ENCODE results near the gene CTNNA3. TPM values are rescaled to one million over a fixed set of nuclear protein-coding genes. Genes with fewer than 3 reads are reported as not detected.

Gene CTNNA3
- total RNA-seq, 6 experiments from 2014 or later = 0.19 to 3.6 (median 1.2) TPM

GRCh38 chr10:67250686-67251085 is 445.3 kb downstream of the CTNNA3 start:
- H3K4me1 ChIP-seq = no peaks in the 10 kb centered on the region
- ATAC-seq (no peak), DNase-seq (no peak)
- H3K9me3 ChIP-seq = no peaks in the 10 kb centered on the region
- TF ChIP-seq CTCF (IDR thresholded peaks at IDR 0.05) (no peak), POLR2A (IDR thresholded peaks at IDR 0.05) (no peak)
- WGBS (ENCODE audit: insufficient coverage, low coverage, low lambda C conversion rate, missing lambda C conversion rate) = 80% methylated on average over 1 of the region's 1 CpG
- no peaks in the 10 kb centered on the region for H3K27me3 ChIP-seq
- intact Hi-C loops (cut with DNase I) = no loop called here
- no peak overlapping the region for H3K4me3 ChIP-seq
- no peaks in the 10 kb centered on the region for H3K36me3 ChIP-seq
- H3K27ac ChIP-seq = no peak overlapping the region

GRCh38 chr10:67246066-67246555 is 449.9 kb downstream of the CTNNA3 start:
- DNase-seq (no peak), ATAC-seq (no peak)
- no peaks in the 10 kb centered on the region for H3K36me3 ChIP-seq
- no peak overlapping the region for H3K27ac ChIP-seq
- H3K9me3 ChIP-seq = no peaks in the 10 kb centered on the region
- H3K4me1 ChIP-seq = peaks cover 0 to 13% (median 3%) of the 10 kb centered on the region in 4 donors
- no peaks in the 10 kb centered on the region for H3K27me3 ChIP-seq
- TF ChIP-seq CTCF (IDR thresholded peaks at IDR 0.05) (no peak), POLR2A (IDR thresholded peaks at IDR 0.05) (no peak)
- intact Hi-C loops (cut with DNase I) = no loop called here
- WGBS (ENCODE audit: insufficient coverage, low coverage, low lambda C conversion rate, missing lambda C conversion rate) = 90% methylated on average over 3 of the region's 3 CpGs
- no peak overlapping the region for H3K4me3 ChIP-seq

- no peaks in the 10 kb centered on the region for H3K36me3 ChIP-seq
- no peak overlapping the region for H3K4me3 ChIP-seq
- H3K27me3 ChIP-seq = no peaks in the 10 kb centered on the region
- DNase-seq (no peak), ATAC-seq (peak in 1 of 4 donors; percentile 41)
- TF ChIP-seq POLR2A (IDR thresholded peaks at IDR 0.05) = no peak
- no peak for TF ChIP-seq CTCF (IDR thresholded peaks at IDR 0.05)
- no peaks in the 10 kb centered on the region for H3K9me3 ChIP-seq
- intact Hi-C loops (cut with DNase I) = no loop called here
- H3K4me1 ChIP-seq = peaks cover 0 to 27% (median 5%) of the 10 kb centered on the region in 4 donors
- no peak overlapping the region for H3K27ac ChIP-seq
- WGBS (ENCODE audit: insufficient coverage, low coverage, low lambda C conversion rate, missing lambda C conversion rate) = 41% methylated on average over 3 of the region's 3 CpGs
These were observed 453.5 kb downstream of the CTNNA3 start for GRCh38 chr10:67242528-67242927.

- intact Hi-C loops (cut with DNase I) = no loop called here
- peaks cover 0 to 27% (median 5%) of the 10 kb centered on the region in 4 donors for H3K4me1 ChIP-seq
- H3K27ac ChIP-seq = peak overlapping the region in 2 of 3 donors; percentile 2 to 26
- H3K36me3 ChIP-seq = no peaks in the 10 kb centered on the region
- DNase-seq = no peak
- H3K27me3 ChIP-seq = no peaks in the 10 kb centered on the region
- no peaks in the 10 kb centered on the region for H3K9me3 ChIP-seq
- no peak for TF ChIP-seq CTCF (IDR thresholded peaks at IDR 0.05)
- no peak for TF ChIP-seq POLR2A (IDR thresholded peaks at IDR 0.05)
- no peak overlapping the region for H3K4me3 ChIP-seq
- peak; percentile 79 to 92 (median 85) for ATAC-seq
- WGBS (ENCODE audit: insufficient coverage, low coverage, low lambda C conversion rate, missing lambda C conversion rate) = 0% methylated on average over 1 of the region's 1 CpG
These were observed 454.5 kb downstream of the CTNNA3 start for GRCh38 chr10:67241451-67241850.

Data from right lobe of liver (tissue), 6 donors.